Upper lobe of left lung (tissue), 6 donors: ENCODE measurements around the gene CHRND. TPM values are rescaled to one million over a fixed set of nuclear protein-coding genes. Genes with fewer than 3 reads are reported as not detected.
A peak's percentile ranks its signal among the peaks of the same experiment; 100 is the strongest.

ENCODE experiments used
- ATAC-seq, 2 donors: fragments of 200-7000 bp; cut with Tn5 transposase; one replicate each; pipeline ENCODE4 v1.9.1; 2022; ENCODE audit warnings: mild to moderate bottlenecking in 2 of 2, moderate library complexity in 2 of 2; ENCODE audit not compliant: low FRiP score in 2 of 2
- DNase-seq, 2 donors: peaks; one replicate each; pipeline ENCODE4 v3.0.0-alpha.2; 2019 to 2020
- H3K27ac ChIP-seq, 4 donors: fragments of 200-600 bp; sonication (generic); one replicate each; pipeline ENCODE4 v1.5.1; 2016 to 2019
- H3K27me3 ChIP-seq, 4 donors: fragments of 200-600 bp; sonication (generic); one replicate each; pipeline ENCODE4 v1.5.1; 2017 to 2019
- H3K36me3 ChIP-seq, 4 donors: fragments of 200-600 bp; sonication (generic); one replicate each; pipeline ENCODE4 v1.5.1; 2016 to 2019
- H3K4me1 ChIP-seq, 4 donors: fragments of 200-600 bp; sonication (generic); one replicate each; pipeline ENCODE4 v1.5.1; 2018 to 2019
- H3K4me3 ChIP-seq, 4 donors: fragments of 200-600 bp; sonication (generic); one replicate each; pipeline ENCODE4 v1.5.1; 2017 to 2019; ENCODE audit warnings: mild to moderate bottlenecking in 2 of 4, moderate library complexity in 1 of 4
- H3K9me3 ChIP-seq, 4 donors: fragments of 200-600 bp; sonication (generic); one replicate each; pipeline ENCODE4 v1.5.1; 2018 to 2019
- EP300 ChIP-seq, 4 donors: sonication (generic); formaldehyde crosslinking; IDR thresholded peaks; one replicate each; pipeline ENCODE4 v1.5.1; 2017; ENCODE audit warnings: antibody characterized with exemption in 4 of 4, control low read depth in 2 of 4
- POLR2A ChIP-seq, 4 donors: fragments of 450-650 bp; IDR thresholded peaks; one replicate each; pipeline ENCODE4 v1.5.1; 2016 to 2017; ENCODE audit warnings: antibody characterized with exemption in 4 of 4, mild to moderate bottlenecking in 2 of 4
- POLR2AphosphoS5 ChIP-seq, 2 donors: sonication (generic); formaldehyde crosslinking; IDR thresholded peaks; one replicate each; pipeline ENCODE4 v1.5.1; 2017; ENCODE audit warnings: antibody characterized with exemption in 2 of 2
- WGBS, 2 donors: methylation state at CpG; one replicate each; pipeline ENCODE4 v1.1.5; 2017 to 2018; 5-methylcytosine and 5-hydroxymethylcytosine counted together
- total RNA-seq, 6 donors: library from RNA; depleted of rRNA in 4 of 6; stranded (reverse); fragments of >200 nt in 4 of 6; gene quantifications; one replicate each; pipeline versions ENCODE4 v1.1.0 to v1.2.1, GENCODE V29; 2016 to 2021
- TF ChIP-seq, protein P1 (sequence below), 6 experiments: fragments of 450-650 bp in 4 of 6; fragments of 200-600 bp in 2 of 6; sonication (generic) in 2 of 6; IDR thresholded peaks; one replicate each; pipeline ENCODE4 v1.5.1; 2016 to 2019; ENCODE audit warnings: antibody characterized with exemption in 6 of 6
- donor health status: DM: no; HTN: no; CAD: no; lungs with moderate emphysema.
- donor health status: DM: no; HTN: yes; CAD: no; lungs with severe emphysema.

The CHRND gene
- total RNA-seq, 6 donors from 2014 or later = not detected

DNA sequence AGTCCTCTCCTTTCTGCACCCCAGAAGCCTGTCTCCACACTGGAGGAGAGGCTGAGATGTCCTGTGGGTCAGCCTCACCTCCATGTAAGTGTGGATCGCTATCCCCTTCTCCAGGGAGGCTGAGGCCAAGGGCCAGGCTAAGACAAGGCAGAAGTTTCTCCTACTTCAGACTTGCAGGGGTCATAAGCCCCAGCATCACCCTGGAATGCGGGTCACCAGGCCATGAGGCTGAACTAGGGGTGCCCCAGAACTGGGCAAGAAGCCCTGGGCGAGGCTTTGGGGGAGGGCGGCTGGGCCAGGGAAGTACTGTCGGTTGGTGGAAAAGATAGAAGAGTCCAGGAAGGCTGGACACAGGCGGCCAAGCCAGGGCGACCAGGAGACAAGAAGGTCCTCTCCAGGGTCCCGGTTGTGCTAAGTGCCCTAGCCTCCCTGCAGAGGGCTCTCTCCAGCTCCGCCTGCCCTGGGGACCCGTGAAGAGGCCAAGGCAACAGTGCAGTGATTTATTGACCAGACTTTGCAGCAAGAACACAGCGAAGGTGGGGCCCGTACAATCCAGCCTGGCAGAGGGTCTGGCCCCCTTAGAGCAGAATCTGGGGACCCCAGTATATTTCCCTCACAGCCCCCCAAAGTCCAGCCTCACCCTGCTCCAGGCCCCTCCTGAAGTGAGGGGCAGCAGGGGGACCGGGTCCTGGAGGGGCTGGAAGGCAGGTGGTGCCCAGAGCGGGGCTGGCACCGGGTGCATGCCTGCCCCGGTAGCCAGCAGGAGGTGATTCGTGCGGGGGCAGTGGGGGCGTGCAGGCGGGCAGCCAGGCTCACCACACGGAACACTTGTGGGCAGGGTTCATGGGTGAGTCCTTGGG is 46.4 kb upstream of the CHRND start:
- H3K4me3 ChIP-seq = no peak overlapping the region
- H3K27ac ChIP-seq = no peak overlapping the region
- peaks cover 0 to 14% (median 0%) of the 10 kb centered on the region in 4 donors for H3K27me3 ChIP-seq
- no peaks in the 10 kb centered on the region for H3K36me3 ChIP-seq
- H3K4me1 ChIP-seq = no peaks in the 10 kb centered on the region
- TF ChIP-seq EP300 (IDR thresholded peaks at IDR 0.05) (no peak), POLR2AphosphoS5 (IDR thresholded peaks at IDR 0.05) (no peak), POLR2A (IDR thresholded peaks at IDR 0.05) (no peak)
- TF ChIP-seq, protein P1, sequence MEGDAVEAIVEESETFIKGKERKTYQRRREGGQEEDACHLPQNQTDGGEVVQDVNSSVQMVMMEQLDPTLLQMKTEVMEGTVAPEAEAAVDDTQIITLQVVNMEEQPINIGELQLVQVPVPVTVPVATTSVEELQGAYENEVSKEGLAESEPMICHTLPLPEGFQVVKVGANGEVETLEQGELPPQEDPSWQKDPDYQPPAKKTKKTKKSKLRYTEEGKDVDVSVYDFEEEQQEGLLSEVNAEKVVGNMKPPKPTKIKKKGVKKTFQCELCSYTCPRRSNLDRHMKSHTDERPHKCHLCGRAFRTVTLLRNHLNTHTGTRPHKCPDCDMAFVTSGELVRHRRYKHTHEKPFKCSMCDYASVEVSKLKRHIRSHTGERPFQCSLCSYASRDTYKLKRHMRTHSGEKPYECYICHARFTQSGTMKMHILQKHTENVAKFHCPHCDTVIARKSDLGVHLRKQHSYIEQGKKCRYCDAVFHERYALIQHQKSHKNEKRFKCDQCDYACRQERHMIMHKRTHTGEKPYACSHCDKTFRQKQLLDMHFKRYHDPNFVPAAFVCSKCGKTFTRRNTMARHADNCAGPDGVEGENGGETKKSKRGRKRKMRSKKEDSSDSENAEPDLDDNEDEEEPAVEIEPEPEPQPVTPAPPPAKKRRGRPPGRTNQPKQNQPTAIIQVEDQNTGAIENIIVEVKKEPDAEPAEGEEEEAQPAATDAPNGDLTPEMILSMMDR (IDR thresholded peaks at IDR 0.05) = no peak
- peak in 1 of 2 donors; percentile 59 for DNase-seq
- H3K9me3 ChIP-seq = no peaks in the 10 kb centered on the region
- no peak for ATAC-seq
- 71 to 81% methylated on average over 11 to 20 of the region's 21 CpGs for WGBS, 2 donors

DNA sequence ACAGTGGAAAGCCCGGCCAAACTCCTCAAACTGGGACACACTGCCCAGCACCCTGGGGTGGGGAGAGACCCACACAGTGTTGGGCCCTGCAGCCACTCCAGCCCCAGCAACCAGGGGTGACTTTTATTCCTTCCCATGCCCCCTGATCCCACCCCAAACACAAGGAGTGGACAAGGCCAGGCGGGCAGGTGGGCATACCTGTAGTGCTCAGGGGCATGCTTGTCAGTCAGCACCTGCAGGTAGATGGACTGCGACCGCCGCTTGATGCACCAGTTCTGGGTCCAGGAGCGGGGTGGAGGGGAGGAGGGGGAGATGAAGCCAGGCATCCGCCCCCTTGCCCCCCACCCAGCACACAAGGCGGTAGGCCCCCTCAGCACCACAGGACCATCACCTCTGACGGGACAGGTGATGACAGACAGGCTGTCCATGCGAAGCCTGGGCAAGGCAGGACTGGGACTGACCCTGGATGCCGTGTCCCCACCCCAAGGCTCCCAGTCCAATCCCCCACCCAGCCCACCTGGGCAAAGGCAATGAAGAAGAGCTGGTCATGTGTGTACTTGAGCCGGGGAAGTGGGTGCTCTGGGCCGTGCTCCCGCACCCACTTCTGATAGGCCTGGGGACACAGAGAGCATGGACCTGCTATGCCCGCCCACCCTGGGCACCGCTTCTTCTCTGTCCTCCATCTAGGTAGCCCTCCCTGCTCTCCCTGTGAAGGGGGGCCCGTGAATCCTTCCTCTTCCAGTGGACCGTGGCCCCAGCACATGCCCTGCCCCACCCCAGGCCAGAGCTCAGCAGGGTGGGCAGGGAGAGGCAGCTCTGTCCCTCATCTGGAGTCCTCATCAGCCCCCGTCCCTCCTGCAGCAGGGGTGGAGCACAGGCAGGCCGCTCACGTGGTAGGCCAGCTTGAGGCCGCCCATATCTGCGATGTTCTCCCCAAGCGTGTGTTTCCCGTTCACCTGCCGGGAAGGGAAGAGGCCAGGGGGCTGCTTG is 45.5 kb upstream of the CHRND start:
- ATAC-seq (no peak), DNase-seq (peak in 1 of 2 donors; percentile 63)
- Histone ChIP-seq H3K36me3 (no peaks in the 10 kb centered on the region), H3K27me3 (peaks cover 0 to 22% (median 3%) of the 10 kb centered on the region in 4 donors), H3K9me3 (no peaks in the 10 kb centered on the region), H3K27ac (no peak overlapping the region), H3K4me3 (no peak overlapping the region), H3K4me1 (peaks cover 0 to 6% (median 0%) of the 10 kb centered on the region in 4 donors)
- no peak for TF ChIP-seq POLR2A (IDR thresholded peaks at IDR 0.05)
- TF ChIP-seq EP300 (IDR thresholded peaks at IDR 0.05) = no peak
- TF ChIP-seq, protein P1 (IDR thresholded peaks at IDR 0.05) = no peak
- no peak for TF ChIP-seq POLR2AphosphoS5 (IDR thresholded peaks at IDR 0.05)
- WGBS, 2 donors = 79 to 88% methylated on average over 12 to 18 of the region's 26 CpGs

DNA sequence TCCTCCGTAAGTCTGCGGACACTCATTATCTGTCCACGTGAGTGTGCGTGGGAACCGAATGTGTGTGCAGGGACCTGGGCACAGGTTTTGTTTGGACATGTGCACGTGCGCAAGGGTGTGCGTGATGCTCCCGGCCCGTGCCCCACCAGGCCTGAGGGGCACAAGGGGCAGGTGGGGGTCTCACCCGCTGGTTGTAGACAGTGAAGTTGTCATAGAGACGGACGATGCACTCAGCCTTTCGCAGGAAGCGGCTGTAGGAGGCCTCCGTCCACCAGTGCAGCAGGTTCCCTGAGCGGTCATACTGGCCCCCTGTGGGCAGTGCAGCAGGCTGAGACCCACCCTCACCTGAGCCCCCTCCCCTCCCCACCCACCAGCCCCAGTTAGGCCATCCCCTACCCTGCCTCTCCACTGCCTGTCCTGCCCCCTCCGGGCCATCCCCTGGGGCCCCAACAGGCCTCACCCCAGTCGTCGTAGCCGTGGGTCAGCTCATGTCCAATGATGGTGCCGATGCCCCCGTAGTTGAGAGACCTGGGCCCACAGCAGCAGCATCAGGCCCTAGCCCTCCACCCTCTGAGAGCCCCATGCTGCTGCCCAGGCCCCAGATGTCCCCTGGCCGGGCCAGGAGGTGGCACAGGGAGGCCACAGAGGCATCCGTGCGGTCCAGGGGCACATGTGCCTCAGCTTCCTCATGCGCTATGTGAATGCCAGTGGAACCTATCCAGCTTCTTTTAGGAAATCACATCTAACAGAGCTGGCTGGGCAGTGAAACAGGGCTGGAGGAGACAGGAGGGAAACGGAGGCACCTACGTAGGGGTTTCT is 44.4 kb upstream of the CHRND start:
- DNase-seq (peak in 1 of 2 donors; percentile 66), ATAC-seq (no peak)
- TF ChIP-seq POLR2A (IDR thresholded peaks at IDR 0.05) (no peak), POLR2AphosphoS5 (IDR thresholded peaks at IDR 0.05) (no peak), EP300 (IDR thresholded peaks at IDR 0.05) (no peak)
- TF ChIP-seq, protein P1 (IDR thresholded peaks at IDR 0.05) = no peak
- H3K4me3 ChIP-seq = no peak overlapping the region
- no peak overlapping the region for H3K27ac ChIP-seq
- H3K27me3 ChIP-seq = peaks cover 0 to 32% (median 12%) of the 10 kb centered on the region in 4 donors
- H3K4me1 ChIP-seq = peaks cover 0 to 16% (median 5%) of the 10 kb centered on the region in 4 donors
- WGBS, 2 donors = 85 to 90% methylated on average over 21 to 27 of the region's 29 CpGs
- no peaks in the 10 kb centered on the region for H3K36me3 ChIP-seq
- H3K9me3 ChIP-seq = no peaks in the 10 kb centered on the region
